Body of pancreas (tissue), 4 donors: ENCODE measurements around the gene SLC39A10. TPM values are rescaled to one million over a fixed set of nuclear protein-coding genes. Genes with fewer than 3 reads are reported as not detected.

ENCODE experiments used
- ATAC-seq: fragments of 150-250 bp; one replicate; pipeline ENCODE4 v1.9.1; 2016
- DNase-seq, 4 donors: peaks; one replicate each; pipeline ENCODE4 v3.0.0-alpha.2; 2019
- H3K27ac ChIP-seq, 4 donors: fragments of 200-600 bp; sonication (generic); 1 replicate in 3 of 4; 2 replicates in 1 of 4; pipeline versions ENCODE4 v1.5.1 to v1.6.1; 2016 to 2019; ENCODE audit warnings: mild to moderate bottlenecking in 1 of 4, mixed read lengths in 1 of 4, moderate library complexity in 1 of 4
- H3K27me3 ChIP-seq, 2 donors: fragments of 200-600 bp; sonication (generic); one replicate each; pipeline ENCODE4 v1.6.0; 2016; ENCODE audit warnings: mild to moderate bottlenecking in 1 of 2
- H3K36me3 ChIP-seq, 2 donors: fragments of 200-600 bp; sonication (generic); replicated peaks in 1 of 2; 2 replicates each; pipeline ENCODE4 v1.5.1; 2016; ENCODE audit warnings: low read depth in 2 of 2; ENCODE audit not compliant: insufficient read depth in 1 of 2
- H3K4me1 ChIP-seq: fragments of 200-600 bp; sonication (generic); one replicate; pipeline ENCODE4 v1.6.0; 2016
- H3K4me3 ChIP-seq, 2 donors: fragments of 200-600 bp; sonication (generic); 1 replicate in 1 of 2; 2 replicates in 1 of 2; pipeline ENCODE4 v1.5.1; 2016 to 2019
- H3K9me3 ChIP-seq, 3 donors: fragments of 200-600 bp; sonication (generic); 1 replicate in 2 of 3; 2 replicates in 1 of 3; pipeline ENCODE4 v1.5.1; 2016
- CTCF ChIP-seq, 7 experiments: fragments of 450-650 bp in 4 of 7; fragments of 200-600 bp in 3 of 7; sonication (generic) in 3 of 7; IDR thresholded peaks; one replicate each; pipeline ENCODE4 v1.5.1; 2016 to 2019; ENCODE audit warnings: antibody characterized with exemption in 7 of 7
- POLR2A ChIP-seq, 3 donors: fragments of 450-650 bp; IDR thresholded peaks; one replicate each; pipeline ENCODE4 v1.6.1; 2016; ENCODE audit warnings: antibody characterized with exemption in 3 of 3, mild to moderate bottlenecking in 2 of 3
- WGBS, 2 donors: methylation state at CpG; one replicate each; pipeline ENCODE4 v1.1.5; 2017; 5-methylcytosine and 5-hydroxymethylcytosine counted together
- intact Hi-C: fragments of 100-400 bp; cut with DNase I; formaldehyde crosslinking; loops from one replicate; pipeline ENCODE4 v1.15.1; 2023
- total RNA-seq, 2 donors: library from RNA; depleted of rRNA; stranded (reverse); fragments of >200 nt; gene quantifications; one replicate each; pipeline ENCODE4 v1.1.0, GENCODE V29; 2016

Gene SLC39A10
- total RNA-seq, 2 donors from 2014 or later = 17.8 to 18.7 TPM

- Histone ChIP-seq H3K4me3 (no peak overlapping the region), H3K27ac (no peak overlapping the region), H3K9me3 (peaks cover 0 to 27% (median 0%) of the 10 kb centered on the region in 3 donors), H3K36me3 (peaks cover 0 to 9% of the 10 kb centered on the region in 2 donors), H3K4me1 (no peaks in the 10 kb centered on the region), H3K27me3 (no peaks in the 10 kb centered on the region)
- no peak for DNase-seq
- WGBS, 2 donors = 90 to 97% methylated on average over 1 of the region's 1 CpG
- intact Hi-C loops = no loop called here
- TF ChIP-seq CTCF (IDR thresholded peaks at IDR 0.05) (no peak), POLR2A (IDR thresholded peaks at IDR 0.05) (no peak)
- no peak for ATAC-seq
These were observed 39.0 kb downstream of the SLC39A10 start for GRCh38 chr2:195696012-195696411.

GRCh38 chr2:195697681-195698220 is 40.7 kb downstream of the SLC39A10 start:
- Histone ChIP-seq H3K4me3 (no peak overlapping the region), H3K36me3 (peaks cover 0 to 9% of the 10 kb centered on the region in 2 donors), H3K4me1 (no peaks in the 10 kb centered on the region), H3K27ac (no peak overlapping the region), H3K9me3 (peaks cover 0 to 18% (median 0%) of the 10 kb centered on the region in 3 donors), H3K27me3 (no peaks in the 10 kb centered on the region)
- intact Hi-C loops = no loop called here
- ATAC-seq (no peak), DNase-seq (no peak)
- WGBS, 2 donors = 75 to 78% methylated on average over 3 of the region's 3 CpGs
- no peak for TF ChIP-seq POLR2A (IDR thresholded peaks at IDR 0.05)
- TF ChIP-seq CTCF (IDR thresholded peaks at IDR 0.05) = no peak

- Histone ChIP-seq H3K36me3 (peaks cover 0 to 5% of the 10 kb centered on the region in 2 donors), H3K27me3 (no peaks in the 10 kb centered on the region), H3K4me1 (no peaks in the 10 kb centered on the region), H3K27ac (no peak overlapping the region), H3K9me3 (peaks cover 0 to 15% (median 0%) of the 10 kb centered on the region in 3 donors), H3K4me3 (no peak overlapping the region)
- TF ChIP-seq CTCF (IDR thresholded peaks at IDR 0.05) (no peak), POLR2A (IDR thresholded peaks at IDR 0.05) (no peak)
- ATAC-seq (no peak), DNase-seq (no peak)
- WGBS, 2 donors = 75 to 92% methylated on average over 2 to 3 of the region's 3 CpGs
- intact Hi-C loops = no loop called here
These were observed 43.5 kb downstream of the SLC39A10 start for GRCh38 chr2:195700480-195700879.

GRCh38 chr2:195706161-195706900 is 49.3 kb downstream of the SLC39A10 start:
- Histone ChIP-seq H3K27me3 (no peaks in the 10 kb centered on the region), H3K4me3 (no peak overlapping the region), H3K27ac (no peak overlapping the region), H3K36me3 (peaks cover 0 to 4% of the 10 kb centered on the region in 2 donors), H3K4me1 (no peaks in the 10 kb centered on the region), H3K9me3 (no peaks in the 10 kb centered on the region)
- ATAC-seq = no peak
- DNase-seq = no peak
- TF ChIP-seq POLR2A (IDR thresholded peaks at IDR 0.05) = no peak
- no peak for TF ChIP-seq CTCF (IDR thresholded peaks at IDR 0.05)
- WGBS, 2 donors = 81 to 82% methylated on average over 5 of the region's 5 CpGs
- intact Hi-C loops = no loop called here
